Measurements from ENCODE around the gene TMEM225B. TPM values are rescaled to one million over a fixed set of nuclear protein-coding genes. Genes with fewer than 3 reads are reported as not detected.
A peak's percentile ranks its signal among the peaks of the same experiment; 100 is the strongest.
"Not testable (repeated sequence)": the region's sequence is repeated elsewhere in the genome, so short reads cannot be mapped to it uniquely, and the experiment has no call there.

The TMEM225B gene
- total and polyA plus RNA-seq, 2 of the 4 experiments (the other 2 are of a cell fraction): 0.32 to 0.54 TPM

GRCh38 chr7:99563650-99564049, 34.4 kb upstream of the TMEM225B start (continued):
- TF ChIP-seq SMC3 (IDR thresholded peaks at IDR 0.05; ENCODE audit: low read depth, low read length): no peak

- H2BK120ac ChIP-seq (ENCODE audit: low read depth, low read length); POLR2A ChIA-PET (ENCODE audit: unreplicated experiment); ATAC-seq (ENCODE audit: low read depth); H2BK5ac ChIP-seq (ENCODE audit: low read depth, low read length, poor library complexity, severe bottlenecking); H3K4me3 ChIP-seq (ENCODE audit: insufficient read depth, low read depth, low read length); H3K56ac ChIP-seq (ENCODE audit: extremely low read depth, insufficient read depth, low read length); H3K18ac ChIP-seq (ENCODE audit: low read depth, low read length); H4K91ac ChIP-seq (ENCODE audit: insufficient read depth, low read depth, low read length); H3K27ac ChIP-seq (ENCODE audit: insufficient read depth, low read length); H3K14ac ChIP-seq (replicated peaks; ENCODE audit: low read depth, low read length); in situ Hi-C loops (cut with MboI; ENCODE audit: low sequenced_read_pairs); H3K9me3 ChIP-seq (ENCODE audit: control insufficient read depth, insufficient read depth, low read length); BruUV-seq (replicated peaks); H3K27me3 ChIP-seq (ENCODE audit: control insufficient read depth, insufficient read depth, low read length); H3K4ac ChIP-seq (ENCODE audit: low read depth, low read length); CTCF ChIA-PET; H2BK15ac ChIP-seq (ENCODE audit: low read depth, low read length); intact Hi-C loops (cut with micrococcal nuclease); H4K5ac ChIP-seq (ENCODE audit: low read depth, low read length); H3K4me2 ChIP-seq (ENCODE audit: low read depth, low read length); H3K23ac ChIP-seq (ENCODE audit: low read depth, low read length); H2AK9ac ChIP-seq (replicated peaks; ENCODE audit: low read depth, low read length, poor library complexity); H2BK20ac ChIP-seq (ENCODE audit: low read depth, low read length); H3K4me1 ChIP-seq (ENCODE audit: control insufficient read depth, insufficient read depth, low read length); dilution Hi-C loops (cut with HindIII; ENCODE audit: low sequenced_read_pairs, unreplicated experiment); H4K8ac ChIP-seq (ENCODE audit: low read depth in 2 of 2, low read length in 2 of 2); DNase-seq; H2AFZ ChIP-seq (replicated peaks; ENCODE audit: low read length, poor library complexity); H3K9ac ChIP-seq (ENCODE audit: low read depth, low read length): not testable (repeated sequence)
- peaks cover 10% of the 10 kb centered on the region for H3K9me1 ChIP-seq (ENCODE audit: insufficient read depth, low read length)
- H2AK5ac ChIP-seq (ENCODE audit: low read depth, low read length): peak overlapping the region; percentile 33; the same call in 1 of the 2 replicates
- H3K79me1 ChIP-seq (ENCODE audit: low read depth in 1 of 2, low read length in 2 of 2): peaks cover 40 to 62% of the 10 kb centered on the region in 2 experiments
- 100% methylated on average over 3 of the region's 7 CpGs; no CpG with 5 or more reads in 1 of the 2 experiments for WGBS, 2 experiments (ENCODE audit: extremely low coverage in 2 of 2, insufficient read length in 1 of 2)
- H4K20me1 ChIP-seq (ENCODE audit: insufficient read depth, low read length): peaks cover 29% of the 10 kb centered on the region
- peaks cover 53% of the 10 kb centered on the region for H3K36me3 ChIP-seq (ENCODE audit: control insufficient read depth, insufficient read depth, low read length)
These were observed 29.3 kb upstream of the TMEM225B start for GRCh38 chr7:99568770-99569169.

Data from IMR-90 (cell line).